Colon (tissue), 2 donors: ENCODE results near the gene PNMA8B.

Source experiments
- FAIRE-seq: peaks from 2 replicates; lab custom pipeline; 2012; peaks lifted over from hg19 to GRCh38; lab: Jason Lieb, UNC
- donor health status: control.
- donor health status: control.

The PNMA8B gene

DNA sequence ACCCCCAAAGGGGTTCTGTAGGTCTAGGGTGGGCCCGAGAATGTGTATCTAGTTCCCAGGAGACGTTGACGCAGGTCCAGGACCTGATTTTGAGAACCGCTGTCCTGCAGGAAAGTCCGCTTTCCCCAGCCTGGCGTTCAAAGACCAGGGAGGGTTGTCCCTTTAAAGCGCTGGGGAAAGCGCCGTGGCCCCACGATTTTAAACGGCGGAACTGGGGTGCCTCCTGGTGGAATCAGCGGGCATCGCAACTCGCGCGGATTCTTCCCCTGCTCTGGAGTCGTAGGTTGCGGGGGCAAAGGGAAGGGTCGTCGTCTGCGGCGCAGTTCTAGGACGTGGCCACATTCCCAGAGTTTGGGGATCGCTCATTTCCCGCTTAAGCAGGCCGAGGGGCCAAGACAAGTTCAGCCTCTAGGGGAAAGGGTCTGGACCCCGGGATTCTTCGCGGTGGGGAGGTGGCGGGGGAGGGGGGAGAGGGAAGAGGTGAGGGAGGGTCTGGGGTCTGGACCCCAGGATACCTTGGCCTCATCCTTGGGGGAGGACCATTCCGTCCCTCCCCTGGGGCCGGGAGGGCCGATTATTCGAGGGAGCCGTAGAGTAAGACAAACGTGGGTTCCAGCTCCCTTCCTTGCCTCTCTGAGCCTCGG is 7.7 kb downstream of the PNMA8B start:
- FAIRE-seq = no peak

DNA sequence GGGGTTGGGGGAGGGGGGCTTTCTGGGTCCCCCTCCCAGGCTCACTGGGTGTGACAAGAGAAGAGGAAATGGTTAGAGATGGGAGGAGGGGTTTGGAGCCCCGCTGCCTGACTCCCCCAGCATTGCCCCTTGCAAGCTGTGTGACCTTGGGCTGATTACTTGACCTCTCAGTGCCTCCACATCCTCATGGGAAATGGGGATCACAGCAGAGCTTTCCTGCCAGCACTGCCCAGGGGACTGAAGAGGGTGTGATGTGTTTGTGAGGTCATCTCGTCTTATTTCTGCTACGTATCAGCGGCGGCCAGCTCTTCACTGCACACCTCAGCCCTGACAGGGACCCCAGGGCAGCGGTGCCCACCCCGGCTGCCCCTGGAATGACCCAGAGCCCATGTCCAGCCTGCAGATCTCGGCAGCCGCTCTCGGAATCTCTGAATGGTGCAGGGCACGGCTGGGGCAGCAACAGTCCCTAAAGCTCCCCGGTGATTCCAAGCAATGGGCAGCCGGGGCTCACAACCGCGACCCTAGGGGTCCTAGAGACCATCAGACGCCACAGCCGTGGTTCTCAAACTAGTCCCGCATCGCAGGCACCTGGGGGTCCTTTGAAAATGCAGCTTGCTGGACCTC is 8.4 kb downstream of the PNMA8B start:
- no peak for FAIRE-seq

DNA sequence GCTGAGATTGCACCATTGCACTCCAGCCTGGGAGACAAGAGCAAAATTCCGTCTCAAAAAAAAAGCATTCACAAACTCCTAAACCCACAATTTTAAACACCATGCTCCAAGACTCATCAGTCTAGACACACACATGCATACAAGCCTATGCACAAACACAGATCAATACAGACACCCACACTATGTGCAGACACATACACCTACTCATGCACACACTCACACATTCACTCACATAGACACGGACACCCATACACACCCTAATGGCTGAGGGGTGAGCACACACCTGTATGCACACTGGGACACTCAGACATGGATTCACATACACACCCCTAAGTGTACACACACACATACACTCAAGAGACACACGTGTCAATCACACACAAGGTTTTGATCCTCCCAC is 9.3 kb downstream of the PNMA8B start:
- FAIRE-seq = no peak

DNA sequence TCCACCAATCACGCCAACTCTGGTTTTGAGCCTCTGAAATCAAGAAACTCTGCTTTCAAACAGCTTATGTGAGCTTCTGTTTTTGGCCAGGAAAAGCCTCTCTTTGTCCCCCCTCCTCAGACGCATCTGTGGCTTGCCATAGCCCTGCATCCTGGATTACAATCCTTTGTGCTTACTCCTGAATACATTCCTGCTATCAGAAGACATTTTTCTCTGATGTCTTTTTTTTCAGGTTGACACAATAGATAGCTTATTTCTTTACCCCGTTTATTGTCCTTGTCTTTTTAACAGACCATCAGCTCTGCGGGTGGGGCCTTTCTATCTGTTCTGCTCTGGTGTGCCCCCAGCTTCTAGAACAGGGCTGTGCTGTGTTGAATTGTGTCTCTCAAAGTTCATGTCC is 11.0 kb downstream of the PNMA8B start:
- no peak for FAIRE-seq

DNA sequence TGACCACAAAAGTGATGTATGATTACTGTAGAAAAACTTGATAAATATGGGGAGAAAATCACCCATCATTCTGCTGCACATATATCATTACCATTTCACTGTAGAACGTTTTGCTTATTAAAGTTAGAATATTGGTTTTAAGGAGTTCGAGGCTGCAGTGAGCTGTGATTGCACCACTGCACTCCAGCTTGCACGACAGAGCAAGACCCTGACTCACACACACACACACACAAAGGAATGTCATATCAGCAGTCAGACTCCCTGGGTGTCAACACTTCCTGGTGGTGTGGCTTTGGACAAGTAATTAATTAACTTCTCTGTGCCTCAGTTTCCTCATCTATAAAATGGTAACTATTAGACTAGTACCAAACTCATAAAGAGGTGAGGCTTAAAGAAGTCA is 13.0 kb downstream of the PNMA8B start:
- no peak for FAIRE-seq

DNA sequence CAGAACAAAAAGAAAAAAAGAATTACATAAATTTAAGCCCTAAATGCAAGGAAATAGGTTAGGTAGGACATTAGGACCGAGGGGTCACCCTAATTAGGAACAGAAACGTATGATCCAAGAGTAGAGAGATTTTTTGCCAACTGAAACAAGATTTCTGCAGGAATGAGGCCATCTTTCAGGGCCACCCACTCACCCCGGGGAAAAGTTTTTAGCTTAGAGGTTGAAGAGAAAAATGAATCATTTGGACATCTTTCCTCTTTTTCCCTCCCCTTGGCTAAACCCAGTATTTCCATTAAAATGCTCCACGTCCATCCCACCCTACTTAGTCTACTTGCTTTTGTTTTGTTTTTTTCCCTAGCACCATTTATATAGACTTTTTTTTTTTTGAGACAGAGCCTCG is 13.7 kb downstream of the PNMA8B start:
- FAIRE-seq = no peak

DNA sequence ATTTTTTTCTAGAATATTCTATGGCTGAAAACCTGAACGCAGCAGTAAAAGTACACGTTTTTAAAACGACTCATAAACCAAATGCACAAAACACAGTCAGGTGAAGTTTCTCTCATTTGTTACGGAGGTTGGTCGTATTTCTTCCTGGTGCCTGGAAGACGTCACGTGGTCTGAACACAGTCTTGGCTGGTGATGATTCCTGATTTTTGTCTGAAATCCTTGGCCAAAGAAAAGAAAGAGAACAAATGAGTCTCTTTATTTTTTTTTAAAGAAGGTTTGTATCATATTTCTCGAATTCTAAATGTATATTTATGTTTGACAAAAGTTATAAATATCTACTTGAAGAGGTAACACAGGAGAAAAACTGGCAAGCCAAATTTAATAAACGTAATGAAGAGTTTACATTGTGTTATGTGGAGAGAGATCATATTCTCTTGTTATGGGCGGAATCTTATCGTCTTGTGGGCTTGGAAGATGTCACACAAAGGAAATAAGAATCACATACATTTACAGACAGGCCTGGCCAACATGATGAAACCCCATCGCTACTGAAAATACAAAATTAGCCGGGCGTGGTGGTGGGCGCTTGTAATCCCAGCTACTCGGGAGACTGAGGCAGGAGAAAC is 14.3 kb downstream of the PNMA8B start:
- FAIRE-seq = no peak

DNA sequence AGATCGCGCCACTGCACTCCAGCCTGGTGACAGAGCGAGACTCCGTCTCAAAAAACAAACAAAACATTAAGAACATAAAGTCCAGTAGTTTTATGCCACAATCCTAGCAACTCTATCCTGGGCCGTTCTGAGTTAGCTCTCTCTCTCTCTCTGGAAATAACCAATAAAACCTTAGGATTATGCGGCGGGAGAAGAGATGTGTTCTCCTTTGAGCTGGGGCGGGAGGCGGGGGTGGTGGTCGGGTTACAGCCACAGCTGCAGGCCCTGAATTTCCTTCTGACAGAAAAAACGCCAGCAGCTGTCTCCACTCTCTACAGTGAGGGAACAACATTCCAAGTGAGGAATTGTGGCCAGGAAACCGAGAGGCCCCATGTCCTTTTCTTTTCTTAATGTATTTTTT is 15.3 kb downstream of the PNMA8B start:
- no peak for FAIRE-seq

DNA sequence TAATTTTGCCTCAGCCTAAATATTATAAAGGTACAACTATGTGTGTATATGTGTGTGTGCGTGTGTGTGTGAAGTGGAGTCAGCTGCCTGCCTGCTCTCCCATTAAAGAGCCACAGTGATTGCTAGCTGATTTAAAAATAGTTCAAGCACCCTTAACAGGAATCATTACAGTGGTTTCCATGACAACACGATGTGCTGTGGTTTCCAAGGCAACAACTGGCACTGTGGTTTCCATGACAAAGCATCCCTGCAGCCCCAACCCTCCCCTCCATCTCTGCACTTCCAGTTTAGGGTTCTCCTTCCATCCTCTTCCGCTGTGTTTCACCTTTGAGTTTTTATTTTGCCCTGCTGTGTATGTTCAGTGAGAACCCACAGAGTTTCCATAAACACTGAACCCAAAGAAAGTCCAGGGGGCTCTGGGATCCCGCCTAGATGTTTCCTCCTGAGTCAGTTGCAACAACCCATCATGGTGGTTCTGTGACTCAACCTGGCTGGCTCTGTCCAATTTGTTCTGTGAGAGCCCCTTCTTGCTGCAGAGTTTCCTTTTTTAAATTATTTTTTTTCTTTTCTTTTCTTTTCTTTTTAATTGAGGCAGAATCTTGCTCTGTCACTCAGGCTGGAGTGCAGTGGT is 17.2 kb downstream of the PNMA8B start:
- no peak for FAIRE-seq

DNA sequence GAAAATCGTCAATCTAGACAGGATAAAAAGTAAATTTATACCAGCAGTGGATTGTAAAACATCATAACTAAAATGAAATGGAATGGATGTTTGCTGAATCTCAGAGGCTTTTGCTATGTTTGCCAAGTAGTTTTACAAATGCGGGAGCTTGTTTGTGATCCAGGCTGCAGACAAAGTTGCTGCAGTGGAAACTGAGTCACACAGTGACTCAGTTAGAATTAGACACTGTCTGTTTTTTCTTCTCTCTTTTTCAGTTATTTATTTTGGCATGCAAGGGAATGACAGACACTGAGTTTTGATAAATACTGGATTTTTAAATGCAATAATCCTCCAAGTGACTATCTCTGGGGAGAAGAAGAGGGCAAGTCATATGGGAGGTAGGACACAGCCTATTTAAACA is 19.7 kb downstream of the PNMA8B start:
- no peak for FAIRE-seq

DNA sequence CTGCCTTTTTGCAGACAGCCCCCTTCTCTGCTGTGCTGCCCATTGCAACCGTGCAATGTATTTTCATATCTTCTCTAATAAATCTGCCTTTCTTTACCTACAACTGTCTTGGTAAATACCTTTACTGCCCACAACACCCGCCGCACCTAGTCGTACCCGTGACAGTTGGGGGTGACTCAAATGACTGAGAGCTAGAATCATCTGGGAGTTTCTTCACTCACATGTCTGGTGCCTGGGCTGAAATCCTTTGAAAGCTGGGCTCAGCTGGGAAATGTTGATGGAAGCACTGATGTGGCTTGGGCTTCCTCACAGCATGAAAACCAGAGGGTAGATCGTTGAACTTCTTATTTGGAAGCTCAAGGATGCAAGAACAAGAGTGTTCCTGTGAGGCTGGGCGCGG is 21.5 kb downstream of the PNMA8B start:
- no peak for FAIRE-seq

DNA sequence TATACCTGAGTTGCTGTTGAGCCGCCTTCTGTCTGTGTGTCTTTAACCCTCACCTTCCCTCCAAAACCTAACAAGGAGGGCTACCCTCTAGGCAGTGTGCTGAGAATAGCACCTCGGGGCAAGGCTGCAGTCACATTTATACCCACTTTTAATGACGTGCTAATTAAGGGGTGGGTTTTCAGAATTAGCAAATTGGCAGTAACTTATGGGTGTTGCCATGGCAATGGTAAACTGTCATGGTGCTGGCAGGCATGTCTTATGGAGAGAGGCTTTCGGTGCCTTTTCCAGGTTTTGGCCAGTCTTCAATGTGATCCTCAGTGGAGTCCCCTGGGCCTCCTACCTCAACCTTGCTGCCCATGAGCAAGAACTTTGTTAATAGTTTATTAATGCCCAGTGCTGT is 23.1 kb downstream of the PNMA8B start:
- no peak for FAIRE-seq

DNA sequence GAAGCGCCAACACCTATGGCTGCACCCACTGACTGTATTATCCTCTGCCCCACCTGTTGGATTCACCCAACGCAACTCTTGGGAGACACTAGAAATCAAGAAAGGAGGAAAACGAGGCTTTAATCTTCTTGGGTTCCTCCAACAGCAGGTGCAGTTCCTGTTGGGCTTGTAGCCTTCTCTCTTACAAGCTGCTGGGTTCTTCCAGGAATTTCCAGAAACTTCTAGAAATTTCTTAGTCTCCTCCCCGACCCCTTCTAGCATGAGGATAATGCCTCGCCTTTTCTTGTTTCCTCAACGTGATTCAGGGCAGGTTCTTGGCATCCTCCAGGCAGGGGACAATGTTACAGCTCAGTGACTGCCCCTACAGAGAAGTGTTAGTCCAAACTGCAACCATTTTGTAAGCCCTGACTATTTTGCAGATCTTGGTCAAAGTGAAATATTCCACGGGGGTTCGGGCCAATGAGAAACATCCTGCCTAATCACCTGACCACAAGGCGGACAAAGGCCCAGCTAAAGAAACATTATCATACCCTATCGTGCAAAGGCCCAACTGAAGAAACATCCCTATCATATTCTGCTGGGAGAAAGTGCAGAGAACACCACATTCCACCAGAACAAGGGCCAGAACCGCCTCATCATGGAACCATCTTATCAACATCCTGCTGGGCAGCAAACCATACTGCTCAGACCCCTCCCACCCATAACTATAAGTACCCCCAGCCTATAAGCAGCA is 23.7 kb downstream of the PNMA8B start:
- no peak for FAIRE-seq

DNA sequence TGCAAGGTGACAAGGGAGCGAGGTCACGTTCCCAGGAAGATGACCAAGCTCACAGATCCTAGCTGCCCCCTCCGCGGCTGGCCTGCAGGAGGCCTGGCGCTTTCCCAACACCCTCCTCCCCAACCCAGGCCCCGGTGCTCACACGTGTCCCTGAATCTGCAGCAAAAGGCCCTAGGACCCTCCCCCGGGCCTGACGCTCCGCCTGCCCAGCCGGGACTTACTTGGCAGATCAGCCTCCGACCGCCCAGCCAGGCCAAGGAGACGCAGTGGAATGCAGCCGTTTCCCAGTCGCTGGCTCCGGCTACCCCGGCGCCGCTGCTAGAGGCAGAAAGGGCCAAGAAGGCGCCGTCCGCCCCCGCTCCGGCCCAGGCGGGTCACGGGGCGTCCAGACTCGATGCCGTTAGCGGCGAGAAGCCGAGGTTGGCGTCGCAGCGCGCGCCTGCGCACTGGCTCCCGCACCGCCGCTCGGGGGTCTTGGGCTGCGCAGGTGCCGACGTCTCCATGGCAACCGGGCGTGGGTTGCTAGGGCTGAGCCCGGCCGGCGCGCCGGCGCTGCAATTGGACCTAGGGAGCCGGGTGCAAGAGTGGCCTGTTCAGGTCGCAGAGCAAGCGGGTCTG is 24.4 kb downstream of the PNMA8B start, which contains the start of gene PNMA8A:
Gene PNMA8A (minus strand): TSS at position 448 of the 618 bp plus-strand sequence. CDS start 528 bp downstream, outside the sequence.
- FAIRE-seq = no peak

DNA sequence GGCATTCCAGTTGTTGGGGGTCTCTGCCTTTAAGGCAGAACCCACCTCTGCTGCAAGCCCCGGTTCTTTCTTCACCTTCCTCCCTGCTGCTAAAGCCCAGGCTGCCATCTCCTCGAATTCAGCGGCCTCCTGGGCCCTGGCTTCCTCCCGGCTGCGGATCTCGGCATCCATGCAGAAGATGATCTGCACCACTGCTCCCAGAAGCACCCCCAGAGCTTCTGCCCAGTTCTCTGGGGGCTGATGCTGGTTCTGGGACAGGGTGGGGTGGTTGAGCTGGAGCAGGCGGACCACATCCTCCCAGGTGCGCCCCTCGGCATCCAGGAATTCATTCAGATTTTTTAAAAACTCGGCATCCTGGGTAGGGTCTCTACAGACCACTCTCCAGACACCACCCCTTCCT is 25.3 kb downstream of the PNMA8B start:
- FAIRE-seq = no peak

DNA sequence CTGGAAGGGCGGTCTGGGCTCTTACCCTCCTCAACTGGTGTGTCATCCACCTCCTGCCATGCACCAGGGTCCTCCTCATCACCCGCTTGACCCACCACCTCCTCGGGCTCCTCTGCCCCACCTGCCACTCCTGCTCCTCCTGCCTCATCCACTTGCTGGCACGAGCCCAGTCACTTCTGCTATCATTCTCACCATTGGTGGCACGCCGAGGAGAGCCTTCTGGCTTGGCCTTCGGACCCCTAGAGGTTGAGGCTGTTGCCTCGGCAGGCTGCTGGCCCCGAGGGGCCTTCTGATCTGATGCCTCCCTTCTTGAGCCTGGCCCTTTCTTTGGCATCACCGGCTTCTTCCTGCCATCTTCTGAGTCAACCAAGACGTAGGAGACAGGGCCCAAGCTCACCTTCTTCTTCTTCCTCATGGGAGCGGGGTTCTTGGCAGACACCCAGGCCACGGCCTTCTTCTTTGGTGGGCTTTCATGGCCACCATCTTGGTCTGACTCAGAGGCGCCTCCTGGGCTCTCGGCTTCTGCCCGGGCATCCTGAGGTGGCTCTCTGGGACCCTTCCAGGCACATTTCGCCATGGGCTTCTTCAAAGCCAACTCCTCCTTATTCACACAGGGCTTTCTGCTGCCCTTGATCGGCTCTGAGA is 26.0 kb downstream of the PNMA8B start:
- no peak for FAIRE-seq

DNA sequence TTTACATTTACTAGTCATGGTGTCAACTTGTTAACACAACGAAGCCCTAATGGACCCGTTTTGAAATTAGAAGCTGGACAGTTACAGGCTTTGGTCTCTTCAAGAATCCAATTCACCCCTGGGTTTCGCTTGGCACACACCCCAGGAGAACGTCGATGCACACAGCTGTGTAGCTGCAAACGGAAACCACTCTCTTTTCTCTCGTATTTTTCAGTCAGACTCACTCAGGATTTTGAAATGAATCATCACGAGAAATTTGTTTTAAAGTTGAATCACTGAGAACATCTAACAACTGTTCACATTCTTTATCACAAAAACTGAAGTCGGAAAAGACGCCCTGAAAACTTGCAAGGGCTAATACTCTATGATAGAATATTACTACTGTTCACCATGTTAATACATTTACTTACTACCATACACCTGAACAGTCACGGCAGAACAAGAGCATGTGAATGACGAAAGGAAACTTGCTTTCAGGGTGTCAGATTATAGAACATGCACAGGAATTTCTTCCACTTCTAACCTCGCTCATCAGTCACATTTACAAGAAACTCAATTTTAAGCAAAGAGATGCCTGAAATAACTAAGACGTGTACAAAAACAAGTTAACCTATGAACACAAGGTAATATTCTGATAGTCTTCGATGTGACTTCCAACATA is 29.0 kb downstream of the PNMA8B start:
- no peak for FAIRE-seq

DNA sequence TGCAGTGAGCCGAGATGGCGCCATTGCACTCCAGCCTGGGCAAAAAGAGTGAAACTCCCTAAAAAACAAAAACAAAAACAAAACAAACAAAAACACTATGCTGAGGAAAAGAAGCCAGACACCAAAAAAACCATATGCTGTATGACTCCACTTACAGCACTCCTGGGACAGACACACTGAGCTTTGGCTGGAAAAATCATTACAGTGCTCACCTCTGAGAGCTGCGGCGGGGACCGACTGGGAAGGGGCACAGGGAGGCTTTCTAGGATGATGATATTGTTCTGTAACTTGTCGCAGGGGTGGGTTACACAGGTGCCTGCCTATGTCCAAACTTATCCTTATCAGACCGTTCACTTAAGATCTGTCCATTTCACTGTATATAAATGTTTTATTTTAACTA is 32.2 kb downstream of the PNMA8B start:
- FAIRE-seq = no peak

DNA sequence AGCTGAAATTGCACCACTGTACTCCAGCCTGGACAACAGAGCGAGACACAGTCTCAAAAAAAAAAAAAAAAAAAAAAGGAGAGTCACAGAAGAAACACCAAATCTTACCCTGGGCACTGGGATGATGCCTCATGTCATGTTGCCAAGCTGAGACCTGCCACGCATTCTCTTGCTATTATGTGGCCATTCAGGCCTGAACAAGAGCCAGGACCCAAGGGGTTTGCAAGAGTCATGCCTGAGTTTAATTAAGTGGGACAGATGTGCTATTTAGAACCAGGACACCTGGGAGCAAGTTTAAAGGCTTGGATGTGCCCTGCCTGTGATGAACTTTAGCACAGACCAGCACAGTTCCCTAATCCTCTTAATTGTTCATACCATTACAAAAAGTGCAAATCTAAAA is 34.1 kb downstream of the PNMA8B start:
- no peak for FAIRE-seq

DNA sequence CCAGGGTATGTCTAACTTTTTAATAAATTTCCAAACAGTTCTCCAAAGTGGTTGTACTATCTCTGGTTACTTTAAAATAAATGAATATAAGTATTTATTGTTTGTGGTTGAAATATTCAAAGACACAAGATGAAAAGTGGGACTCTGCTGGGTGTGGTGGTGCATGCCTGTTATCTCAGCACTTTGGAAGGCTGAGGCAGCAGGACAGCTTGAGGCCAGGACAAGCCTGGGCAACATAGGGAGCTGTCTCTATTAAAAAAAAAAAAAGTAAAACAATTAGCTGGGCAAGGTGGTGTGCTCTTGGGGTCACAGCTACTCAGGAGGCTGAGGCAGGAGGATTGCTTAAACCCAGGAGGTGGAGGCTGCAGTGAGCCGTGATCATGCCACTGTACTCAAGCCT is 34.7 kb downstream of the PNMA8B start:
- no peak for FAIRE-seq

DNA sequence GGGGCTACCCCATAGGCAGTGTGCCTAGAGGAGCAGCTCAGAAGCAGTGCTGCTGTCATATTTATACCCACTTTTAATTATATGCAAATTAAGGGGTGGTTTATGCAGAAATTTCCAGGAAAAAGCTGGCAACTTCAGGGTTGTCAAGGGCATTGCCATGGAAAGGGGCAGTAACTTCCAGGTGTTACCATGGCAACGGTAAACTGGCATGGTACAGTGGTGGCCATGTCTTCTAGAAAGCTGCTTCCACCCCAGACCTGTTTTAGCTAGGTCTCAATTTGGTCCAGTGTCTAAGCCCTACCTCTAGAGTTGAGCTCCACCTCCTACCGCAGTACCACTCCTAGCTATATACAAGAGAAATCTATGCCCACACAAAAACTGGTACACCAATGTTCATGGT is 35.6 kb downstream of the PNMA8B start:
- no peak for FAIRE-seq
